ENCODE measurements around the gene DICER1. TPM values are rescaled to one million over a fixed set of nuclear protein-coding genes. Genes with fewer than 3 reads are reported as not detected.

The DICER1 gene
- total and polyA plus RNA-seq, 8 donors = 5.7 to 37.8 (median 24.6) TPM

GRCh38 chr14:95189367-95190132 lies 32.2 kb upstream of the DICER1 start:
- peak overlapping the region in 1 of 4 donors; percentile 19 for H3K27ac ChIP-seq
- 65 to 71% methylated on average over 5 of the region's 5 CpGs for WGBS, 2 donors
- FAIRE-seq = no peak
- no peak for ATAC-seq
- intact Hi-C loops (cut with DNase I) = no loop called here
- DNase-seq = no peak
- peaks cover 0 to 17% (median 5%) of the 10 kb centered on the region in 3 donors for H3K4me1 ChIP-seq
- H3K4me3 ChIP-seq = no peak overlapping the region
- no peaks in the 10 kb centered on the region for H3K27me3 ChIP-seq
- TF ChIP-seq, protein P1, sequence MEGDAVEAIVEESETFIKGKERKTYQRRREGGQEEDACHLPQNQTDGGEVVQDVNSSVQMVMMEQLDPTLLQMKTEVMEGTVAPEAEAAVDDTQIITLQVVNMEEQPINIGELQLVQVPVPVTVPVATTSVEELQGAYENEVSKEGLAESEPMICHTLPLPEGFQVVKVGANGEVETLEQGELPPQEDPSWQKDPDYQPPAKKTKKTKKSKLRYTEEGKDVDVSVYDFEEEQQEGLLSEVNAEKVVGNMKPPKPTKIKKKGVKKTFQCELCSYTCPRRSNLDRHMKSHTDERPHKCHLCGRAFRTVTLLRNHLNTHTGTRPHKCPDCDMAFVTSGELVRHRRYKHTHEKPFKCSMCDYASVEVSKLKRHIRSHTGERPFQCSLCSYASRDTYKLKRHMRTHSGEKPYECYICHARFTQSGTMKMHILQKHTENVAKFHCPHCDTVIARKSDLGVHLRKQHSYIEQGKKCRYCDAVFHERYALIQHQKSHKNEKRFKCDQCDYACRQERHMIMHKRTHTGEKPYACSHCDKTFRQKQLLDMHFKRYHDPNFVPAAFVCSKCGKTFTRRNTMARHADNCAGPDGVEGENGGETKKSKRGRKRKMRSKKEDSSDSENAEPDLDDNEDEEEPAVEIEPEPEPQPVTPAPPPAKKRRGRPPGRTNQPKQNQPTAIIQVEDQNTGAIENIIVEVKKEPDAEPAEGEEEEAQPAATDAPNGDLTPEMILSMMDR (IDR thresholded peaks at IDR 0.05) = no peak
- H3K9me3 ChIP-seq = no peaks in the 10 kb centered on the region
- H3K36me3 ChIP-seq = peaks cover 0 to 21% (median 0%) of the 10 kb centered on the region in 3 donors

DNA sequence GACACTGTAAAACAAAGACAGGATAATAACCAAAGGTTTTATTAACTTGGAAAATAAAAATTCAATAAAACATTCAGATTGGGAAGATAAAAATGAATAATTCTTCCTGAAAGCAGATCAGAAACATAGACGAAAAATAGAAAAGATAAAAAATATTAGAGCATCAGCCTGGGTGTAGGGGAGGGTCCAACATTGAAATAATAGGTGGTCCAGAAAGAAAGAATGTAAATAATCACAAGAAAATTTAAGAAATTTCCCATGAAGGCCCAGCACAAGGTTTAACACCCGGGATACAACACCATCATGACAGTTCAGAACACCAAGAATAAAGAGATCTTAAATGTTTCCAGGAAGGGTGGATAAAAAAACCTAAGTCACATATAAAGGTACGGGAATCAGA lies 31.1 kb upstream of the DICER1 start:
- ATAC-seq (no peak), FAIRE-seq (no peak)

GRCh38 chr14:95185767-95186392 lies 28.6 kb upstream of the DICER1 start:
- 86 to 91% methylated on average over 11 of the region's 11 CpGs for WGBS, 2 donors
- FAIRE-seq = no peak
- H3K4me1 ChIP-seq = peaks cover 0 to 35% (median 25%) of the 10 kb centered on the region in 3 donors

More for the DNA sequence above, 31.1 kb upstream of the DICER1 start:
- Histone ChIP-seq H3K27me3 (no peaks in the 10 kb centered on the region), H3K27ac (no peak overlapping the region), H3K36me3 (peaks cover 0 to 11% (median 0%) of the 10 kb centered on the region in 3 donors), H3K9me3 (no peaks in the 10 kb centered on the region), H3K4me1 (peaks cover 0 to 28% (median 17%) of the 10 kb centered on the region in 3 donors), H3K4me3 (no peak overlapping the region)
- no peak for DNase-seq
- intact Hi-C loops (cut with DNase I) = no loop called here
- TF ChIP-seq, protein P1 (IDR thresholded peaks at IDR 0.05) = no peak
- 92 to 96% methylated on average over 3 of the region's 3 CpGs for WGBS, 2 donors

GRCh38 chr14:95185033-95185766 lies 27.9 kb upstream of the DICER1 start:
- ATAC-seq (peak; percentile 32 to 77 (median 73)), DNase-seq (peak in 3 of 6 donors; percentile 36 to 56 (median 44)), FAIRE-seq (no peak)
- Histone ChIP-seq H3K36me3 (no peaks in the 10 kb centered on the region), H3K27me3 (no peaks in the 10 kb centered on the region), H3K4me3 (peak overlapping the region in 1 of 4 donors; percentile 12), H3K9me3 (no peaks in the 10 kb centered on the region), H3K27ac (peak overlapping the region; percentile 27 to 76 (median 58)), H3K4me1 (peaks cover 0 to 35% (median 25%) of the 10 kb centered on the region in 3 donors)
- intact Hi-C loops (cut with DNase I) = no loop called here
- TF ChIP-seq, protein P1 (IDR thresholded peaks at IDR 0.05) = no peak
- WGBS, 2 donors = 71 to 74% methylated on average over 12 of the region's 12 CpGs

More at GRCh38 chr14:95185767-95186392, 28.6 kb upstream of the DICER1 start:
- DNase-seq (no peak), ATAC-seq (peak in 1 of 4 donors; percentile 2)
- H3K36me3 ChIP-seq = no peaks in the 10 kb centered on the region
- TF ChIP-seq, protein P1 (IDR thresholded peaks at IDR 0.05) = no peak
- intact Hi-C loops (cut with DNase I) = no loop called here
- no peaks in the 10 kb centered on the region for H3K9me3 ChIP-seq
- H3K4me3 ChIP-seq = peak overlapping the region in 1 of 4 donors; percentile 12
- no peaks in the 10 kb centered on the region for H3K27me3 ChIP-seq
- peak overlapping the region in 3 of 4 donors; percentile 44 to 76 (median 72) for H3K27ac ChIP-seq
